Right renal pelvis (tissue), 4 donors: ENCODE measurements around the gene TLR5. TPM values are rescaled to one million over a fixed set of nuclear protein-coding genes. Genes with fewer than 3 reads are reported as not detected.
A peak's percentile ranks its signal among the peaks of the same experiment; 100 is the strongest.

Source experiments
- DNase-seq, 4 donors: peaks; one replicate each; pipeline ENCODE4 v3.0.0-alpha.2; 2013; ENCODE audit warnings: low read depth in 4 of 4, low spot score in 3 of 4, missing footprints in 1 of 4
- polyA plus RNA-seq, 4 donors: library from polyadenylated mRNA; unstranded; fragments of 120-200 nt; gene quantifications; one replicate each; pipeline ENCODE4 v1.2.1, GENCODE V29; 2013; ENCODE audit not compliant: insufficient read length in 4 of 4

The TLR5 gene
- polyA plus RNA-seq, 4 donors, result 4.6 to 7.2 (median 6.6) TPM

- DNase-seq, result no peak
Measured at GRCh38 chr1:223152399-223152798, 9.4 kb upstream of the TLR5 start.

- no peak for DNase-seq
Measured at GRCh38 chr1:223150443-223150842, 7.4 kb upstream of the TLR5 start.

GRCh38 chr1:223147873-223148272 lies 4.8 kb upstream of the TLR5 start:
- DNase-seq, result no peak

- DNase-seq, result no peak
Measured at GRCh38 chr1:223147409-223147808, 4.4 kb upstream of the TLR5 start.

- DNase-seq, result no peak
Measured at GRCh38 chr1:223146745-223147144, 3.7 kb upstream of the TLR5 start.

- DNase-seq, result no peak
Measured at GRCh38 chr1:223144914-223145313, 1.9 kb upstream of the TLR5 start.

GRCh38 chr1:223144431-223144830 lies 1.4 kb upstream of the TLR5 start:
- DNase-seq, result no peak

- DNase-seq, result no peak
Measured at GRCh38 chr1:223143537-223144248, 645 bp upstream of the TLR5 start.

GRCh38 chr1:223142269-223142668 lies 779 bp downstream of the TLR5 start:
- no peak for DNase-seq

- DNase-seq, result no peak
Measured at GRCh38 chr1:223140611-223141405, 2.2 kb downstream of the TLR5 start.

GRCh38 chr1:223137455-223138085 lies 5.5 kb downstream of the TLR5 start:
- no peak for DNase-seq

- no peak for DNase-seq
Measured at GRCh38 chr1:223136086-223136485, 7.0 kb downstream of the TLR5 start.

- no peak for DNase-seq
Measured at GRCh38 chr1:223135176-223135942, 7.7 kb downstream of the TLR5 start.

- peak; percentile 74 to 84 (median 79) for DNase-seq
Measured at GRCh38 chr1:223133824-223134435, 9.1 kb downstream of the TLR5 start.

- no peak for DNase-seq
Measured at GRCh38 chr1:223133306-223133823, 9.7 kb downstream of the TLR5 start.

GRCh38 chr1:223129229-223129901 lies 13.7 kb downstream of the TLR5 start:
- DNase-seq, result peak in 1 of 4 donors; percentile 51

GRCh38 chr1:223126741-223127140 lies 16.3 kb downstream of the TLR5 start:
- DNase-seq, result no peak

GRCh38 chr1:223125766-223126165 lies 17.3 kb downstream of the TLR5 start:
- DNase-seq, result no peak

GRCh38 chr1:223123011-223123610 lies 19.9 kb downstream of the TLR5 start:
- DNase-seq, result no peak
